Activated naive CD4-positive, alpha-beta T cell treated with anti-CD3 and anti-CD28 coated beads, Interleukin-2, amount 10 ng/mL, durations not matched to agents 7 days and 5 days (primary cell): Measurements from ENCODE around the gene MAN1B1.
A peak's percentile ranks its signal among the peaks of the same experiment; 100 is the strongest.
"Not testable (repeated sequence)": the region's sequence is repeated elsewhere in the genome, so short reads cannot be mapped to it uniquely, and the experiment has no call there.

Experiments
- CTCF ChIA-PET: fragments of 350-600 bp; sonication (Branson Sonifier 250); formaldehyde crosslinking; loops from one replicate; lab custom pipeline; 2021; ENCODE audit warnings: antibody characterized with exemption; lab: Charles Lee
- DNase-seq: peaks from one replicate; pipeline ENCODE4 v3.0.0-alpha.2; 2020
- H3K27ac Mint-ChIP-seq: one replicate; pipeline ENCODE4 v1.8.0; 2021; ENCODE audit warnings: mild to moderate bottlenecking, moderate library complexity, mixed read lengths
- H3K27me3 Mint-ChIP-seq: one replicate; pipeline ENCODE4 v1.8.0; 2021; ENCODE audit warnings: mild to moderate bottlenecking, mixed read lengths
- H3K36me3 Mint-ChIP-seq: one replicate; pipeline ENCODE4 v1.8.0; 2021; ENCODE audit warnings: mixed read lengths
- H3K4me1 Mint-ChIP-seq: one replicate; pipeline ENCODE4 v1.8.0; 2021; ENCODE audit warnings: mixed read lengths
- H3K4me3 Mint-ChIP-seq: one replicate; pipeline ENCODE4 v1.8.0; 2021; ENCODE audit warnings: mild to moderate bottlenecking, moderate library complexity, mixed read lengths
- H3K9me3 Mint-ChIP-seq: one replicate; pipeline ENCODE4 v1.8.0; 2021; ENCODE audit warnings: mixed read lengths

MAN1B1 gene

GRCh38 chr9:137118092-137118603 lies 31.4 kb downstream of the MAN1B1 start:
- not testable (repeated sequence) for H3K27ac Mint-ChIP-seq, H3K36me3 Mint-ChIP-seq, DNase-seq, H3K9me3 Mint-ChIP-seq, H3K4me1 Mint-ChIP-seq, H3K27me3 Mint-ChIP-seq, H3K4me3 Mint-ChIP-seq
- CTCF ChIA-PET: interaction anchor here (1.0 to 2.0 kb wide), 4 partner anchors 12 to 118 kb away, joined by 3 to 19 read pairs (median 6); partner anchors contain the start of genes CYSRT1 and RNF224

GRCh38 chr9:137121927-137122795 lies 35.4 kb downstream of the MAN1B1 start:
- H3K27me3 Mint-ChIP-seq, H3K4me3 Mint-ChIP-seq, H3K36me3 Mint-ChIP-seq, DNase-seq, H3K27ac Mint-ChIP-seq, H3K9me3 Mint-ChIP-seq: not testable (repeated sequence)
- H3K4me1 Mint-ChIP-seq: peaks cover 18% of the 10 kb centered on the region
- CTCF ChIA-PET: interaction anchor here (0.7 to 2.0 kb wide), 5 partner anchors 36 to 115 kb away, joined by 3 to 11 read pairs (median 4); partner anchors contain the start of genes CYSRT1 and RNF224

GRCh38 chr9:137122796-137123467 lies 36.1 kb downstream of the MAN1B1 start:
- not testable (repeated sequence) for DNase-seq, H3K36me3 Mint-ChIP-seq, H3K9me3 Mint-ChIP-seq, H3K27me3 Mint-ChIP-seq, H3K27ac Mint-ChIP-seq, H3K4me3 Mint-ChIP-seq
- CTCF ChIA-PET: interaction anchor here (0.7 to 2.0 kb wide), 7 partner anchors 35 to 114 kb away, joined by 3 to 11 read pairs (median 4); partner anchors contain the start of gene RNF224
- peaks cover 25% of the 10 kb centered on the region for H3K4me1 Mint-ChIP-seq

DNA sequence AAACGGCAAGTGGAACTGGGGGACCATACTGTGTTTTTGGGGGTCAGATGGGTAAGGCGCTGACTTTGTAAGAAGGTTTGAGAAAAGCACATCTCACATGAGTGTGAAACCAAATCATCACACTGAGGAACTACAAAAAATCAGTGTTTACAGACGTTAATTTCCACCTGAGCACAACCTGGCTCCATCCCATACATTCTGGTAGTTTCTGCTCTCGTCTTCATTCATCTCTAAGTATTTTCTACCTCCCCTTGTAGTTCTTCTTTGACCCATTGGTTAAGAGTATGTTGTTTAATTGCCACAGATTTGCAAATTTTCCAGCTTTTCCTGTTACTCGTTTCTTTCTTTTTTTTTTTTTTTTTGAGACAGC lies 36.7 kb downstream of the MAN1B1 start:
- H3K4me1 Mint-ChIP-seq: peaks cover 31% of the 10 kb centered on the region
- H3K27ac Mint-ChIP-seq: no peak overlapping the region
- no peaks in the 10 kb centered on the region for H3K27me3 Mint-ChIP-seq
- no peak overlapping the region for H3K4me3 Mint-ChIP-seq
- no peaks in the 10 kb centered on the region for H3K9me3 Mint-ChIP-seq
- peaks cover 2% of the 10 kb centered on the region for H3K36me3 Mint-ChIP-seq
- no peak for DNase-seq
- CTCF ChIA-PET: interaction anchor here (1.0 to 2.0 kb wide), 7 partner anchors 53 to 114 kb away, joined by 3 to 11 read pairs (median 4); partner anchors contain the start of gene RNF224

- Mint-ChIP-seq H3K4me1 (peaks cover 36% of the 10 kb centered on the region), H3K27ac (peak overlapping the region; percentile 19)
- not testable (repeated sequence) for H3K4me3 Mint-ChIP-seq, H3K36me3 Mint-ChIP-seq, H3K9me3 Mint-ChIP-seq, DNase-seq, H3K27me3 Mint-ChIP-seq
- CTCF ChIA-PET: interaction anchor here (1.0 to 2.0 kb wide), 6 partner anchors 53 to 113 kb away, joined by 3 to 11 read pairs (median 4); partner anchors contain the start of gene RNF224
Measured at GRCh38 chr9:137123952-137124462, 37.2 kb downstream of the MAN1B1 start.

- Mint-ChIP-seq H3K27me3 (peaks cover 10% of the 10 kb centered on the region), H3K36me3 (peaks cover 2% of the 10 kb centered on the region), H3K4me3 (peak overlapping the region; percentile 80), H3K9me3 (no peaks in the 10 kb centered on the region), H3K4me1 (peaks cover 38% of the 10 kb centered on the region), H3K27ac (peak overlapping the region; percentile 82)
- CTCF ChIA-PET: interaction anchor here (0.9 to 2.5 kb wide), 4 partner anchors 31 to 109 kb away, joined by 3 to 12 read pairs (median 7); no protein-coding TSS in a partner anchor
- DNase-seq: no peak
Measured at GRCh38 chr9:137126786-137127185, 40.0 kb downstream of the MAN1B1 start.

- Mint-ChIP-seq H3K27me3 (peaks cover 12% of the 10 kb centered on the region), H3K4me1 (peaks cover 37% of the 10 kb centered on the region), H3K36me3 (peaks cover 2% of the 10 kb centered on the region), H3K4me3 (peak overlapping the region; percentile 80), H3K27ac (peak overlapping the region; percentile 93), H3K9me3 (no peaks in the 10 kb centered on the region)
- peak; percentile 62 for DNase-seq
- CTCF ChIA-PET: interaction anchor here (0.8 to 2.5 kb wide), 5 partner anchors 32 to 109 kb away, joined by 3 to 12 read pairs (median 6); no protein-coding TSS in a partner anchor
Measured at GRCh38 chr9:137127301-137128157, 40.7 kb downstream of the MAN1B1 start.

GRCh38 chr9:137128158-137128861 lies 41.5 kb downstream of the MAN1B1 start:
- peak; percentile 44 for DNase-seq
- Mint-ChIP-seq H3K27me3 (peaks cover 14% of the 10 kb centered on the region), H3K9me3 (no peaks in the 10 kb centered on the region), H3K4me1 (peaks cover 33% of the 10 kb centered on the region), H3K36me3 (peaks cover 2% of the 10 kb centered on the region), H3K4me3 (peak overlapping the region; percentile 80), H3K27ac (peak overlapping the region; percentile 93)
- CTCF ChIA-PET: interaction anchor here (0.8 to 2.5 kb wide), 7 partner anchors 32 to 109 kb away, joined by 3 to 12 read pairs (median 7); no protein-coding TSS in a partner anchor

DNA sequence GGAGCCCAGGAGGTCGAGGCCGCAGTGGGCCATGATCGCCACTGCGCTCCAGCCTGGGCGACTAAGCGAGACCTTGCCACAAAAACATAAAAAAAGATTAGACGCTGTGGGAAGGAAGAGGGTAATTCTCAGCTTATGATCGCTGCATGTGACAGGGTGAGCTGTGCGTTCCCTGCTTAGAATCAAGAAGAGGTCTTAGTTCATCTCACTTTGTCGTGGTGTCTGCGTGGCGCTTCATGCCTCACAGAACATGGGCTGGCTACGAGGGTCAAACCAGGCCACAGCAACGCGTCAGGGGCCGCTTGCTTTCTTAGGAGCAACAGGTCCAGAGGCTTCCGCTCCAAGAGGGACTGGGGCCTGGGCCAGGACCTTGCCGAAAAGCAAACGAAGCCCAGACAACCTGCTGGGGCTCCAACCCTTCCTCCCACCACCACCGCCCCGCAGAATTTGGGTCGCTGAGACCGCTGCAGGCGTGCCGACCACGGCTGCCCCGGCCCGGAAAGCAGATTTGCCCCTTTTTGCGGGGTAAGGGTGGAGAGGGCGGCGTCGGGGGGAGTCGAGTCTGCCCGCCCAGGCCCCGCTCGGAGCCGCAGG lies 42.2 kb downstream of the MAN1B1 start:
- DNase-seq: no peak
- H3K4me1 Mint-ChIP-seq: peaks cover 30% of the 10 kb centered on the region
- H3K27ac Mint-ChIP-seq: peak overlapping the region; percentile 93
- CTCF ChIA-PET: interaction anchor here (0.8 to 2.4 kb wide), 7 partner anchors 10 to 108 kb away, joined by 3 to 12 read pairs (median 4); partner anchors contain the start of genes GRIN1 and RNF208
- no peaks in the 10 kb centered on the region for H3K9me3 Mint-ChIP-seq
- peaks cover 2% of the 10 kb centered on the region for H3K36me3 Mint-ChIP-seq
- peaks cover 17% of the 10 kb centered on the region for H3K27me3 Mint-ChIP-seq
- peak overlapping the region; percentile 80 for H3K4me3 Mint-ChIP-seq

- peaks cover 30% of the 10 kb centered on the region for H3K4me1 Mint-ChIP-seq
Measured at GRCh38 chr9:137129456-137130175, 42.8 kb downstream of the MAN1B1 start.

GRCh38 chr9:137130176-137130755 lies 43.5 kb downstream of the MAN1B1 start:
- DNase-seq: no peak
- Mint-ChIP-seq H3K4me3 (peak overlapping the region; percentile 81), H3K27ac (peak overlapping the region; percentile 78), H3K27me3 (peaks cover 29% of the 10 kb centered on the region), H3K36me3 (peaks cover 2% of the 10 kb centered on the region), H3K4me1 (peaks cover 30% of the 10 kb centered on the region), H3K9me3 (no peaks in the 10 kb centered on the region)
- CTCF ChIA-PET: interaction anchor here (0.6 to 2.4 kb wide), 13 partner anchors 9 to 164 kb away, joined by 3 to 12 read pairs (median 3); partner anchors contain the start of genes RNF208 and RNF224

More at GRCh38 chr9:137129456-137130175, 42.8 kb downstream of the MAN1B1 start:
- H3K36me3 Mint-ChIP-seq: peaks cover 2% of the 10 kb centered on the region
- peaks cover 24% of the 10 kb centered on the region for H3K27me3 Mint-ChIP-seq
- H3K27ac Mint-ChIP-seq: peak overlapping the region; percentile 88
- CTCF ChIA-PET: interaction anchor here (0.6 to 2.4 kb wide), 12 partner anchors 8 to 107 kb away, joined by 3 to 12 read pairs (median 4); partner anchors contain the start of genes GRIN1, RNF208 and RNF224
- peak overlapping the region; percentile 80 for H3K4me3 Mint-ChIP-seq
- H3K9me3 Mint-ChIP-seq: no peaks in the 10 kb centered on the region
- DNase-seq: peak; percentile 93
